GM10266 (cell line): Measurements from ENCODE around the gene PDZD4.
A peak's percentile ranks its signal among the peaks of the same experiment; 100 is the strongest.

Experiments
- DNase-seq: peaks from one replicate; pipeline ENCODE4 v3.0.0; 2012; ENCODE audit errors: extremely low spot score
- CTCF ChIP-seq: IDR thresholded peaks from 2 replicates; pipeline ENCODE4 v1.5.1; 2012; ENCODE audit warnings: mild to moderate bottlenecking, low read depth; ENCODE audit not compliant: control insufficient read depth, insufficient read depth; ENCODE audit errors: missing control alignments

The PDZD4 gene

GRCh38 chrX:153870791-153871360 is 40.5 kb upstream of the PDZD4 start:
- peak; percentile 3 for TF ChIP-seq CTCF
- no peak for DNase-seq

- DNase-seq, result no peak
Observed at GRCh38 chrX:153870288-153870690, 39.9 kb upstream of the PDZD4 start.

GRCh38 chrX:153869473-153870287 is 39.3 kb upstream of the PDZD4 start:
- no peak for DNase-seq
- TF ChIP-seq CTCF, result no peak

More at GRCh38 chrX:153870288-153870690, 39.9 kb upstream of the PDZD4 start:
- no peak for TF ChIP-seq CTCF

- no peak for DNase-seq
- TF ChIP-seq CTCF, result no peak
Observed at GRCh38 chrX:153868576-153869472, 38.5 kb upstream of the PDZD4 start.

GRCh38 chrX:153867671-153868070 is 37.3 kb upstream of the PDZD4 start:
- DNase-seq, result no peak
- no peak for TF ChIP-seq CTCF

GRCh38 chrX:153867139-153867538 is 36.8 kb upstream of the PDZD4 start:
- TF ChIP-seq CTCF, result no peak
- no peak for DNase-seq
